ENCODE results near the gene TM2D1. TPM values are rescaled to one million over a fixed set of nuclear protein-coding genes. Genes with fewer than 3 reads are reported as not detected.
A peak's percentile ranks its signal among the peaks of the same experiment; 100 is the strongest.

The TM2D1 gene
- total and polyA plus RNA-seq, 9 of the 15 experiments (the other 6 are each of a cell fraction or from before 2014, with no cell fraction given) = 24.5 to 65.2 (median 47.7) TPM

GRCh38 chr1:61724813-61725694 is at the start of gene TM2D1 (continued):
- no peak for TF ChIP-seq MEIS2 (IDR thresholded peaks at IDR 0.05; ENCODE audit: partially characterized antibody)
- TF ChIP-seq BRD4 (IDR thresholded peaks at IDR 0.05) = 0 out of 2 replicates have a peak, but pooled peaks have one; percentile 38
- no peak for TF ChIP-seq FOS (IDR thresholded peaks at IDR 0.05; ENCODE audit: extremely low read depth, insufficient read length)
- TF ChIP-seq, protein P1, sequence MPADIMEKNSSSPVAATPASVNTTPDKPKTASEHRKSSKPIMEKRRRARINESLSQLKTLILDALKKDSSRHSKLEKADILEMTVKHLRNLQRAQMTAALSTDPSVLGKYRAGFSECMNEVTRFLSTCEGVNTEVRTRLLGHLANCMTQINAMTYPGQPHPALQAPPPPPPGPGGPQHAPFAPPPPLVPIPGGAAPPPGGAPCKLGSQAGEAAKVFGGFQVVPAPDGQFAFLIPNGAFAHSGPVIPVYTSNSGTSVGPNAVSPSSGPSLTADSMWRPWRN (IDR thresholded peaks at IDR 0.05; ENCODE audit: low read depth) = no peak
- TF ChIP-seq SP1 (CRISPR knock-in tag; IDR thresholded peaks at IDR 0.05) = peak; percentile 70
- TF ChIP-seq NR2C2 (CRISPR knock-in tag; IDR thresholded peaks at IDR 0.05) = no peak
- peak; percentile 84 for TF ChIP-seq NR2C2 (tag; IDR thresholded peaks at IDR 0.05)
- TF ChIP-seq FOXK1 (CRISPR knock-in tag; IDR thresholded peaks at IDR 0.05; ENCODE audit: borderline replicate concordance) = peak; percentile 94
- no peak for TF ChIP-seq PYGO2 (tag; IDR thresholded peaks at IDR 0.05)
- TF ChIP-seq DACH1 (IDR thresholded peaks at IDR 0.05; ENCODE audit: partially characterized antibody) = no peak
- no peak for TF ChIP-seq ZNF780A (CRISPR knock-in tag; IDR thresholded peaks at IDR 0.05)
- TF ChIP-seq IRF2 (CRISPR knock-in tag; IDR thresholded peaks at IDR 0.05) = no peak
- TF ChIP-seq ZNF592 (IDR thresholded peaks at IDR 0.05) = no peak
- no peak for TF ChIP-seq CREB5 (CRISPR knock-in tag; IDR thresholded peaks at IDR 0.05)
- TF ChIP-seq TBL1XR1 (IDR thresholded peaks at IDR 0.05; ENCODE audit: low read length in 2 of 2) = no peak; a peak in 1 of 4 replicates
- TF ChIP-seq ZNF717 (CRISPR knock-in tag; IDR thresholded peaks at IDR 0.05) = no peak
- TF ChIP-seq KLF13 (tag; IDR thresholded peaks at IDR 0.05; ENCODE audit: borderline replicate concordance, low read depth) = 0 out of 2 replicates have a peak, but pooled peaks have one; percentile 12
- peak; percentile 92 for TF ChIP-seq ZNF511 (CRISPR knock-in tag; IDR thresholded peaks at IDR 0.05)
- TF ChIP-seq ZNF778 (CRISPR knock-in tag; IDR thresholded peaks at IDR 0.05) = no peak

Data from K562 (cell line).